Measurements from ENCODE around the gene MTOR.
A peak's percentile ranks its signal among the peaks of the same experiment; 100 is the strongest.
"Not testable (repeated sequence)": the region's sequence is repeated elsewhere in the genome, so short reads cannot be mapped to it uniquely, and the experiment has no call there.

MTOR gene

GRCh38 chr1:11262171-11263049 lies at the start of gene MTOR:
TSS of gene MTOR (minus strand) at chr1:11262551. CDS start at chr1:11259409, 3,142 bp downstream.
- DNase-seq: peak; percentile 99

- no peak for DNase-seq
Measured at GRCh38 chr1:11309385-11309784, 47.0 kb upstream of the MTOR start.

- no peak for DNase-seq
Measured at GRCh38 chr1:11308699-11309224, 46.4 kb upstream of the MTOR start.

GRCh38 chr1:11307852-11308251 lies 45.5 kb upstream of the MTOR start:
- no peak for DNase-seq

- DNase-seq: not testable (repeated sequence)
Measured at GRCh38 chr1:11305516-11305915, 43.2 kb upstream of the MTOR start.

GRCh38 chr1:11302366-11302765 lies 40.0 kb upstream of the MTOR start:
- DNase-seq: no peak

GRCh38 chr1:11301601-11302000 lies 39.2 kb upstream of the MTOR start:
- no peak for DNase-seq

GRCh38 chr1:11299225-11299574 lies 36.8 kb upstream of the MTOR start:
- no peak for DNase-seq

GRCh38 chr1:11298390-11299224 lies 36.3 kb upstream of the MTOR start:
- DNase-seq: no peak

- DNase-seq: not testable (repeated sequence)
Measured at GRCh38 chr1:11297774-11298173, 35.4 kb upstream of the MTOR start.

- DNase-seq: peak; percentile 9 to 23
Measured at GRCh38 chr1:11295905-11296304, 33.6 kb upstream of the MTOR start.

- DNase-seq: no peak
Measured at GRCh38 chr1:11294951-11295350, 32.6 kb upstream of the MTOR start.

- no peak for DNase-seq
Measured at GRCh38 chr1:11293856-11294255, 31.5 kb upstream of the MTOR start.

GRCh38 chr1:11291049-11291448 lies 28.7 kb upstream of the MTOR start:
- DNase-seq: no peak

GRCh38 chr1:11289064-11289463 lies 26.7 kb upstream of the MTOR start:
- DNase-seq: no peak

GRCh38 chr1:11286735-11287410 lies 24.5 kb upstream of the MTOR start:
- DNase-seq: no peak

- no peak for DNase-seq
Measured at GRCh38 chr1:11285883-11286734, 23.8 kb upstream of the MTOR start.

- no peak for DNase-seq
Measured at GRCh38 chr1:11284784-11285183, 22.4 kb upstream of the MTOR start.

- DNase-seq: no peak
Measured at GRCh38 chr1:11283151-11283550, 20.8 kb upstream of the MTOR start.

GRCh38 chr1:11281518-11282331 lies 19.4 kb upstream of the MTOR start:
- DNase-seq: no peak

- DNase-seq: peak; percentile 24 to 26
Measured at GRCh38 chr1:11280719-11281376, 18.5 kb upstream of the MTOR start.
